ENCODE results near the gene P2RX3. TPM values are rescaled to one million over a fixed set of nuclear protein-coding genes. Genes with fewer than 3 reads are reported as not detected.

The P2RX3 gene
- total RNA-seq, 2 experiments from 2014 or later, result not detected

DNA sequence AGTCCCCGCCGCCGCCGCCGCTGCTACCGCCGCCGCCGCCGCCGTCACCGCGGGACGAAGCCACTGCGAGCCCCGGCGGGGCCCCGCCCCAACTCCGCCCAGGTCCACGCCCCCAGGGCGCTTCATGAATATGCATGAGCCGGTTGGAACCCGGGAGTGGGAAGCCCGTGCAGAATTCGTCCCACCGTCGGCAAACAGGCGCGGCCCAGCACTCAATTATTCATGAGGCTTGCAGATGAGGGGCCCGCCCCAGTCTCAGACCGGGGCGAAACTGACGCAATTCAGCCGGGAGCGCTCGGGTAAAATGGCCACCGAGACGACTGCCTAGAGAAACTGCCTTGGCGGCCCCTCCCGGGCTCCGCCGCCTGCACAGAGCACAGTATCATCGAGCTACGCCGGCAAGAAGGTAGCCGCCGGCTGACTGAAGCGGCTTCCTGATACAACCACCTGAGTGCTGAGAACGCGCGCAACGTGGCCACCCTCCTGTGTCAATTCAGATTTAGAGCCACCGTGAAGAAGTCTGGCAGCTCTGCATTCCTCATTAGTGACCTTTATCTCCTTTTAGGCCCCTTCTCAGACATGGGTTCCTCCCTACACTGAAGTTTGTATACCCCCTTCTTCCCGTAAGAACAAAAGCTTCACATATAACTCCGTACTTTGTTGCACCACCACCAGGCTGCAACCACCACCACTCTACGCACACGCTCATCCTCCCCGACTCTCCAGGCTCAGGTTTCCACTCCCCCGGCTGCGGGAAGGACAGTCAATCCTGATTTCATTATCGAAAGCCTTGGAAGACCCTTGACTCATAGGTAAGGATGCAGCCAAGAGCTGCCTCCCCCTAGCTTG, 13.0 kb upstream of the P2RX3 start, which contains the start of gene TNKS1BP1:
TSS of gene TNKS1BP1 (minus strand) at position 67 of the 849 bp plus-strand sequence. CDS start 3,067 bp downstream, outside the sequence.
- Mint-ChIP-seq H3K27me3 (no peaks in the 10 kb centered on the region), H3K9me3 (no peaks in the 10 kb centered on the region), H3K4me1 (ENCODE audit: low read depth) (peaks cover 45% of the 10 kb centered on the region), H3K27ac (peak within 1 kb of the TSS; percentile 95), H3K36me3 (ENCODE audit: low read depth) (peaks cover 64% of the 10 kb centered on the region), H3K4me3 (peak within 1 kb of the TSS; percentile 93)
- peak; percentile 90 for ATAC-seq (ENCODE audit: poor library complexity)
- TF ChIP-seq, protein P1, sequence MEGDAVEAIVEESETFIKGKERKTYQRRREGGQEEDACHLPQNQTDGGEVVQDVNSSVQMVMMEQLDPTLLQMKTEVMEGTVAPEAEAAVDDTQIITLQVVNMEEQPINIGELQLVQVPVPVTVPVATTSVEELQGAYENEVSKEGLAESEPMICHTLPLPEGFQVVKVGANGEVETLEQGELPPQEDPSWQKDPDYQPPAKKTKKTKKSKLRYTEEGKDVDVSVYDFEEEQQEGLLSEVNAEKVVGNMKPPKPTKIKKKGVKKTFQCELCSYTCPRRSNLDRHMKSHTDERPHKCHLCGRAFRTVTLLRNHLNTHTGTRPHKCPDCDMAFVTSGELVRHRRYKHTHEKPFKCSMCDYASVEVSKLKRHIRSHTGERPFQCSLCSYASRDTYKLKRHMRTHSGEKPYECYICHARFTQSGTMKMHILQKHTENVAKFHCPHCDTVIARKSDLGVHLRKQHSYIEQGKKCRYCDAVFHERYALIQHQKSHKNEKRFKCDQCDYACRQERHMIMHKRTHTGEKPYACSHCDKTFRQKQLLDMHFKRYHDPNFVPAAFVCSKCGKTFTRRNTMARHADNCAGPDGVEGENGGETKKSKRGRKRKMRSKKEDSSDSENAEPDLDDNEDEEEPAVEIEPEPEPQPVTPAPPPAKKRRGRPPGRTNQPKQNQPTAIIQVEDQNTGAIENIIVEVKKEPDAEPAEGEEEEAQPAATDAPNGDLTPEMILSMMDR (IDR thresholded peaks at IDR 0.05), result no peak
- Histone ChIP-seq H3K36me3 (ENCODE audit: insufficient read depth, low read length) (peaks cover 39% of the 10 kb centered on the region), H3K4me3 (ENCODE audit: low read length) (peak within 1 kb of the TSS; percentile 80), H3K9me3 (ENCODE audit: control insufficient read depth in 1 of 2, insufficient read depth in 1 of 2, low read length in 2 of 2) (no peaks in the 10 kb centered on the region), H3K4me1 (ENCODE audit: insufficient read depth, low read length) (peaks cover 30% of the 10 kb centered on the region), H3K27ac (ENCODE audit: low read depth in 1 of 2, low read length in 2 of 2) (peak within 1 kb of the TSS; percentile 82 to 84), H3K27me3 (ENCODE audit: control insufficient read depth in 1 of 2, insufficient read depth in 2 of 2, low read length in 2 of 2) (no peaks in the 10 kb centered on the region)
- intact Hi-C loops (cut with DNase I, micrococcal nuclease), result loop anchor here (1.0 to 10.0 kb wide), 6 partner anchors 10 to 1820 kb away; partner anchors contain the start of genes CLP1 (in 1 of the 2), FAM111A (in 1 of the 2), SELENOH (in 1 of the 2) and SSRP1 (in 1 of the 2)
- peak; percentile 76 to 95 (median 87) for DNase-seq
- ChIA-PET POLR2A (interaction anchor here (0.5 to 3.3 kb wide), 14 partner anchors 10 to 1253 kb away, joined by 3 to 107 read pairs (median 4); partner anchors contain the start of genes CLP1, P2RX3, SSRP1 and TIMM10), CTCF (interaction anchor here (0.8 to 2.4 kb wide), 7 partner anchors 8 to 346 kb away, joined by 3 to 14 read pairs (median 3); partner anchors contain the start of gene SSRP1)

DNA sequence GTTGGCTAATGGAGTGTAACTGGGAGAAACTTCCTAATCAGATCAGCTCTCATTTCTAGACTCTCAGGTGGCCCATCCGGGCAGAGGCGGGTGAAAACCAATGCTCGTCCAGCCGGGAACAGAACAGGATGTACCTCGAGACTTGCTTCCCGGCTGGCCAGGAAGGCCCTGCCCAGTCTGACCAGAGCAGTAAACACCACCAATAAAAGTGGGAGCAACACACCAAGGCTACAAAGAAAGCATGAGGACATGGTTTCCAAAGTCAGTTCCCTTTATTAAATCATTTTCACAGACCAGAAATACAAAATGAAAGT, 12.5 kb upstream of the P2RX3 start:
- peaks cover 69% of the 10 kb centered on the region for H3K36me3 Mint-ChIP-seq (ENCODE audit: low read depth)

DNA sequence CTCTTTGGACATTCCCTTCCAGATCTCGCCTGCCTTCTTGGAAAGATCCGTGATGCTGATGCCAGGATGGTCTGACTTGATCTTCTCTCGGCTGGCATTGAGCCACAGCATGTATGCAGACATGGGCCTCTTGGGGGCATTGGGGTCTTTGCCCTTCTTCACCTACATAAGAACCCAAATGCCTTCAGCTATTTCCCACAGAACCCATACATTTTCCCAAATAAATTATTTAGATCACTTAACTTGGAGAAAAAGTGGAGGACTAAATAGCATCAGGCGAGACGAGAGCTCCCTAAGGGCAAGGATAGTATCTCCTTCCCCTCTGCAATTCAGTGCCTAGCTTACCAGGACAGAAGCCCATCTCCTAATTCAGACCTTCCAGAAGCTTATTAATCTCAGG, 10.4 kb upstream of the P2RX3 start:
- H3K4me1 ChIP-seq (ENCODE audit: insufficient read depth, low read length), result peaks cover 25% of the 10 kb centered on the region
- intact Hi-C loops (cut with DNase I, micrococcal nuclease), result loop anchor here (5.0 to 10.0 kb wide), 4 partner anchors 330 to 1817 kb away; partner anchors contain the start of genes CLP1 (in 1 of the 2), FAM111A (in 1 of the 2) and SELENOH (in 1 of the 2)
- H3K4me3 ChIP-seq (ENCODE audit: low read length), result no peak overlapping the region
- TF ChIP-seq, protein P1 (IDR thresholded peaks at IDR 0.05), result no peak
- no peaks in the 10 kb centered on the region for H3K9me3 ChIP-seq (ENCODE audit: control insufficient read depth in 1 of 2, insufficient read depth in 1 of 2, low read length in 2 of 2)
- Mint-ChIP-seq H3K27me3 (no peaks in the 10 kb centered on the region), H3K9me3 (no peaks in the 10 kb centered on the region), H3K36me3 (ENCODE audit: low read depth) (peaks cover 84% of the 10 kb centered on the region), H3K4me1 (ENCODE audit: low read depth) (peaks cover 40% of the 10 kb centered on the region), H3K4me3 (peak overlapping the region; percentile 70), H3K27ac (peak overlapping the region; percentile 95)
- no peak overlapping the region for H3K27ac ChIP-seq (ENCODE audit: low read depth in 1 of 2, low read length in 2 of 2)
- ChIA-PET POLR2A (no interaction called here), CTCF (no interaction called here)
- no peaks in the 10 kb centered on the region for H3K27me3 ChIP-seq (ENCODE audit: control insufficient read depth in 1 of 2, insufficient read depth in 2 of 2, low read length in 2 of 2)
- peaks cover 65% of the 10 kb centered on the region for H3K36me3 ChIP-seq (ENCODE audit: insufficient read depth, low read length)
- DNase-seq, result no peak
- ATAC-seq (ENCODE audit: poor library complexity), result no peak

More for the DNA sequence above, 12.5 kb upstream of the P2RX3 start:
- ChIA-PET POLR2A (interaction anchor here (0.5 to 3.3 kb wide), 14 partner anchors 10 to 1253 kb away, joined by 3 to 107 read pairs (median 4); partner anchors contain the start of genes CLP1, P2RX3, SSRP1 and TIMM10), CTCF (interaction anchor here (1.0 to 2.4 kb wide), 6 partner anchors 8 to 319 kb away, joined by 3 to 14 read pairs (median 3); partner anchors contain the start of gene SSRP1)
- peak overlapping the region; percentile 91 for H3K4me3 Mint-ChIP-seq
- TF ChIP-seq, protein P1 (IDR thresholded peaks at IDR 0.05), result no peak
- Histone ChIP-seq H3K27me3 (ENCODE audit: control insufficient read depth in 1 of 2, insufficient read depth in 2 of 2, low read length in 2 of 2) (no peaks in the 10 kb centered on the region), H3K4me1 (ENCODE audit: insufficient read depth, low read length) (peaks cover 30% of the 10 kb centered on the region), H3K27ac (ENCODE audit: low read depth in 1 of 2, low read length in 2 of 2) (peak overlapping the region; percentile 82 to 84), H3K9me3 (ENCODE audit: control insufficient read depth in 1 of 2, insufficient read depth in 1 of 2, low read length in 2 of 2) (no peaks in the 10 kb centered on the region), H3K36me3 (ENCODE audit: insufficient read depth, low read length) (peaks cover 44% of the 10 kb centered on the region), H3K4me3 (ENCODE audit: low read length) (peak overlapping the region; percentile 80)
- peak overlapping the region; percentile 95 for H3K27ac Mint-ChIP-seq
- no peaks in the 10 kb centered on the region for H3K27me3 Mint-ChIP-seq
- no peak for ATAC-seq (ENCODE audit: poor library complexity)
- no peak for DNase-seq
- H3K4me1 Mint-ChIP-seq (ENCODE audit: low read depth), result peaks cover 45% of the 10 kb centered on the region
- H3K9me3 Mint-ChIP-seq, result no peaks in the 10 kb centered on the region
- intact Hi-C loops (cut with DNase I, micrococcal nuclease), result loop anchor here (1.0 to 10.0 kb wide), 7 partner anchors 9 to 1819 kb away; partner anchors contain the start of genes CLP1 (in 1 of the 2), FAM111A (in 1 of the 2), SELENOH (in 1 of the 2) and SSRP1 (in 1 of the 2)
